ENCODE measurements around the gene NLRX1.

DNA sequence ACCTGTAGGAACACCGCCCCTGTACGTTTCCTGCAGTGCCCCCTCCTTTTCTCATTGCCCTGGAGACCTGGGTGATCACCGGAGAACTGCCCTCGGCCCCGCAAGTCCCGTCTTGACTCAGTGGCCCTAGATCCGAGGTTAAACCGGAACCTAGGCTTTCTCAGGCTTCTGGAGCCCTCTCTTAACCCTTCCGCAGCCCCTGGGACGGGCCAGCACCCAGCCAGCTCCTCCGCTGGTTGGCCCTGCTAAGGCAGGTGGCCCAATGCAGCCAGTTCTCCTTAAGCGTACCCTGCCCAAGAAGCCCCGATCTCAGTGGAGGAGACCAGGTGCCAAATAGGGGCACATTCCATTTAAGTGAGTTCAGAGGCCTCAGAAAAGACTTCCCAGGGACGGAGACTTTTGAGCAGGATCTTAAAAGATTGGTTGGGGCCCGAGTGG, 776 bp downstream of the NLRX1 start:
- TF ChIP-seq, protein P1, sequence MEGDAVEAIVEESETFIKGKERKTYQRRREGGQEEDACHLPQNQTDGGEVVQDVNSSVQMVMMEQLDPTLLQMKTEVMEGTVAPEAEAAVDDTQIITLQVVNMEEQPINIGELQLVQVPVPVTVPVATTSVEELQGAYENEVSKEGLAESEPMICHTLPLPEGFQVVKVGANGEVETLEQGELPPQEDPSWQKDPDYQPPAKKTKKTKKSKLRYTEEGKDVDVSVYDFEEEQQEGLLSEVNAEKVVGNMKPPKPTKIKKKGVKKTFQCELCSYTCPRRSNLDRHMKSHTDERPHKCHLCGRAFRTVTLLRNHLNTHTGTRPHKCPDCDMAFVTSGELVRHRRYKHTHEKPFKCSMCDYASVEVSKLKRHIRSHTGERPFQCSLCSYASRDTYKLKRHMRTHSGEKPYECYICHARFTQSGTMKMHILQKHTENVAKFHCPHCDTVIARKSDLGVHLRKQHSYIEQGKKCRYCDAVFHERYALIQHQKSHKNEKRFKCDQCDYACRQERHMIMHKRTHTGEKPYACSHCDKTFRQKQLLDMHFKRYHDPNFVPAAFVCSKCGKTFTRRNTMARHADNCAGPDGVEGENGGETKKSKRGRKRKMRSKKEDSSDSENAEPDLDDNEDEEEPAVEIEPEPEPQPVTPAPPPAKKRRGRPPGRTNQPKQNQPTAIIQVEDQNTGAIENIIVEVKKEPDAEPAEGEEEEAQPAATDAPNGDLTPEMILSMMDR (IDR thresholded peaks at IDR 0.05 in 8 of 11, conservative IDR thresholded peaks at IDR 0.05 in 3 of 11): no peak
- TF ChIP-seq POLR2A (IDR thresholded peaks at IDR 0.05): no peak
- no peak for TF ChIP-seq POLR2AphosphoS5 (IDR thresholded peaks at IDR 0.05)
